Stimulated activated CD8-positive, alpha-beta memory T cell treated with anti-CD3 and anti-CD28 coated beads, Interleukin-15, amount 100 ng/mL, for 4 hours (primary cell): ENCODE results near the gene GJA9.
"Not testable (repeated sequence)": the region's sequence is repeated elsewhere in the genome, so short reads cannot be mapped to it uniquely, and the experiment has no call there.

Experiments
- DNase-seq, 2 donors: peaks; one replicate each; pipeline ENCODE4 v3.0.0-alpha.2; 2020; ENCODE audit warnings: low read depth in 2 of 2

The GJA9 gene

DNA sequence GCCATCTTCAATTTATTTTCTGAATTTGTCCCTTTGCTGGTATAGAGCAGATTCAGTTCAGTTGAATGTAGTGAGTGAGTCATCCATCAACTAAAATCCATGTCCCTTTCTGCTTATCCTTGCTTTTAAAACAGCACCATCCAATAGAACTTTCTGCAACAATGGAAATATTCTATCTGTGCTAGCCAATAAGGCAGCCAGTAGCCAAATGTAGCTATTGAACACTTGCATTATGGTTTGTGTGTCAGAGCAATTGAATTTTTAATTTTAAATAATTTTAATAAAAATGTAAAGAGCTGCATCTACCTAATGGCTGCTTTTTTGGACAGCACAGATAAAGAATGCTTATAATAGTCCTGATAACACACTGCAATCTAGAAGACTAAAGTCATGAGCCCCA, at the start of gene GJA9:
Gene GJA9 (minus strand): TSS at position 101 of the 400 bp plus-strand sequence. CDS start 5,489 bp downstream, outside the sequence.
- DNase-seq: no peak

DNA sequence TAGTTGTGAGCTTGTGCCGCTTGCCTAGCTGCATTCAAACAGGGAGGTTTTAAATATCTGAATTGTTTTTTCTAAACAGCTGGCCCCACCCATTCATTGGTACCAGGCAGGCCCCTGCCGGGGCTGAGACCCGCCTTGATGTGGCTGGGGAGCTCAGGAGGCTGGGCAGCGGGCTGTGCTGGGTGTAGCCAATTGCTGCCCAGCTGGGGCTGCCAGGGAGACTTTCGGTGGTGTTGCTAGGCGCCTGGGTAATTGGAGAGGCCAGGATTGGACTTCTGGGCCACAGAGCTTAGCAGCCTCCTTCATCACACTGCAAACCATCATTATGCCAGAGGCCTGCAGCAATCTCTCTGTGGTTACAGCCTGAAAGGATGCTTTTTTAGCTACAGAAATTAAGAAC, 48.1 kb upstream of the GJA9 start:
- no peak for DNase-seq

GRCh38 chr1:38929054-38929453, 47.7 kb upstream of the GJA9 start:
- no peak for DNase-seq

GRCh38 chr1:38926091-38926490, 44.7 kb upstream of the GJA9 start:
- DNase-seq: no peak

DNA sequence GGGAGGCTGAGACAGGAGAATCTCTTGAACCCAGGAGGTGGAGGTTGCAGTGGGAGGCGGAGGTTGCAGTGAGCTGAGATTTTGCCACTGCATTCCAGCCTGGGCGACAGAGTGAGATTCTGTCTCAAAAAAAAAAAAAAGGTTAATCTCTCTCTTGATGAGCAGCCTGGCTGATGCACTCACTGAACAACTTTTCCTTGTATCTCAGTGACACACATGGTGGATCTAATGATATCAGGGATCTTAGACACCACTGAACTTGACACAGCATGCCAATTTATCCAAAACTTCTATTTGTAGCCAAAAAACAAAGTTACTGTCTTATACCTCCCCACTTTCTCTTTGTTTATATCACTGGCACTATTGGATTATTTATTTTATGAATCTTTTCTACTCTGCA, 44.0 kb upstream of the GJA9 start:
- no peak for DNase-seq

- DNase-seq: no peak
Measured at GRCh38 chr1:38923607-38924006, 42.2 kb upstream of the GJA9 start.

- DNase-seq: no peak
Measured at GRCh38 chr1:38919130-38919529, 37.7 kb upstream of the GJA9 start.

- no peak for DNase-seq
Measured at GRCh38 chr1:38918568-38918967, 37.2 kb upstream of the GJA9 start.

GRCh38 chr1:38917772-38918171, 36.4 kb upstream of the GJA9 start:
- no peak for DNase-seq

GRCh38 chr1:38917337-38917736, 36.0 kb upstream of the GJA9 start:
- no peak for DNase-seq

- DNase-seq: no peak
Measured at GRCh38 chr1:38915352-38915948, 34.1 kb upstream of the GJA9 start.

DNA sequence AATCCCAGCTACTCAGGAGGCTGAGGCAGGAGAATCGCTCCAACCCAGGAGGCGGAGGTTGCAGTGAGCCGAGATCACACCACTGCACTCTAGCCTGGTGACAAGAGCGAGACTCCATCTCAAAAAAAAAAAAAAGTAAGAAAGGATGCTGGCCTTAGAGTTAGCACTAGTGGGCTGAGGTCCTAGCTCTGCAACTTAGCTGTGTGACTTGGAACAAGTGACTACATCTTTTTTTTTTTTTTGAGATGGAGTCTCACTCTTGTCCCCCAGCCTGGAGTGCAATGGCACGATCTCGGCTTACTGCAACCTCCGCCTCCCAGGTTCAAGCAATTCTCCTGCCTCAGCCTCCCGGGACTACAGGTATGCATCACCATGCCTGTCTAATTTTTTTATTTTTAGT, 33.5 kb upstream of the GJA9 start:
- DNase-seq: not testable (repeated sequence)

- no peak for DNase-seq
Measured at GRCh38 chr1:38908821-38909220, 27.4 kb upstream of the GJA9 start.

DNA sequence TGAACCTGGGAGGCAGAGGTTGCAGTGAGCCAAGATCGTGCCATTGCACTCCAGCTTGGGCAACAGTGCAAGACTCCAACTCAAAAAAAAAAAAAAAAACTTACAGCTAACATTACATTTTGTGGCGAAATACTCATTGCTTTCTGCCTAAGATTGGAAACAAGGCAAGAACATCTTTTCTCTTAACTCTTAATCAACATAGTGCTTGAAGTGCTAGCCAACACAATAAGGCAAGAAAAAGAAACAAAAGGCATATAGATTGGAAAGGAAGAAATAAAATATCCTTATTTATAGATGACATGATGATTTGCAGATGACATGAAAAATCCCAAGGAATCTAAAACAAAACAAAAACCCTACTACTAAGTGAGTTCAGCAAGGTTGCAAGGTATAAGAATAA, 24.6 kb upstream of the GJA9 start:
- DNase-seq: no peak

DNA sequence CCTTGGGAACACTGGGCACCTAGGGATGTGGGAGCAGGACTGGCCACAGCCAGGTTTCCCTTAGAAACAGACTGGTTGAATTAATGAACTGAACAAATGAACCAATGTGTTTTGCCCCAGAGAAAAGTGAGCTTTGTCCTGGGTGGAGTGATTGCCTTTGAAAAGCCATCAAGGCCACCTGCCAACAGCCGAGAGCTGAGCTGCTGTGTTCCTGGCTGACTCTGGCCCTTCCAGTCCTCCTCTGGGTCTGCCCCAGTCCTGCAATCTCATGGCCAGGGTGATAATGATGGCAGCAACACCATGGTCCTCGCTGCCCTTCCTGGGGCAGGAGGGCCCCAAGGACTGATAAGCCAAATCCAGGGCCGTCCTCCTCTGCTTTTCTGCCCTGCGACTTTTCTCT, 18.2 kb upstream of the GJA9 start:
- DNase-seq: no peak

- DNase-seq: no peak
Measured at GRCh38 chr1:38898653-38899230, 17.4 kb upstream of the GJA9 start.

DNA sequence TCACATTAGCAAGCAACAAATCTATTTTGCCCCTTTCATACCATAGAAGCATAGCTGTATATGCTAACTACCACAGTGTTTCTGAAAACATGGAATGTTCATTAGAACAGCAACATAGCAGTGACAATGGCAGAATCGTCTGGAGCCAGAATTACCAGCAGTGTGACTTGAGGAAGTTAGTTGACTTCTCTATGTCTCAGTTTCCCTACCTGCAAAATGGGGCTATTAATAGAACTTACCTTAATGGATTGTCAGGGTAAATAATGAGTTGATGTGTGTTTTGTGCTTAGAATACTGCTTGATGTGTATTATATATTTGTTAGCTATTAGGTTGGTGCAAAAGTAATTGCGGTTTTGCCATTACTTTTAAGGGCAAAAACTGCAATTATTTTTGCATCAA, 14.8 kb upstream of the GJA9 start:
- no peak for DNase-seq

DNA sequence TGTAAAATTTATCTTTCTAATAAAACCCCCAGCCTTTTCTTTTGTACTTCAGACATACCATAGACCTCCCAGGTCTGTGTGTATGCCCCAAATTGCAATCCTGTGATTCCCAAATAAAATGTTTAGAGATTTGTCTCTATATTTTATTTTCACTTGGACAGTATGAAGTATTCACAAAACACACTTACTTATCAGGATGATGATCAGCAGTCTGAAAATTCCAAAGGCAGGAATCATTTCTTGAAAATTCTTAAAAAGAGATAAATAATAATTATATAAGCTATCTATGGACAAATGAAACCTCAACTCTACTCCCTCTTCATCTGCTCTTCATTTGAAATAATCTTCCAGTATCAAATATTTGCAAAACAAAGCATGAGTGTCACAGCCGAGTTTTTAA, 11.6 kb upstream of the GJA9 start:
- no peak for DNase-seq

DNA sequence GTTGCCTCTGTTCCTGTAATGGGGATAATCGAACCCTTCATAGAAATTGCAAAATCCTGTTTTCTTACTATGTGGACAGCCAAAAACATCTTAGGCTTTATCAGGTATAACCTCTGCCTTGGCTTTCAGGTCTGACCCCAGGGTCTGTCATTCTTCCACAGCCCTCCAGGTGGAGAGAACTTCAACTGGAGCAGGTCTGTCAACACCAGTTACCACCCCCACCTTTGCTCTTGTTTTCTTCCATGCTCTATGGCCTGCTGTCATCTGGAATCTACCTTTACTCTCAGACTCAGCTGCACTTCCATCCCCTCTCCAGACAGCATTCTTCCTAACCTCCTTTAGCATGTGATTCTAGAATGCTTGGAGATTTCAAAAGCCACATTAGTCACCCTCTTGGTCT, 10.4 kb upstream of the GJA9 start:
- no peak for DNase-seq

- no peak for DNase-seq
Measured at GRCh38 chr1:38889589-38889988, 8.2 kb upstream of the GJA9 start.

- no peak for DNase-seq
Measured at GRCh38 chr1:38888423-38889333, 7.3 kb upstream of the GJA9 start.

GRCh38 chr1:38885092-38885491, 3.7 kb upstream of the GJA9 start:
- no peak for DNase-seq

DNA sequence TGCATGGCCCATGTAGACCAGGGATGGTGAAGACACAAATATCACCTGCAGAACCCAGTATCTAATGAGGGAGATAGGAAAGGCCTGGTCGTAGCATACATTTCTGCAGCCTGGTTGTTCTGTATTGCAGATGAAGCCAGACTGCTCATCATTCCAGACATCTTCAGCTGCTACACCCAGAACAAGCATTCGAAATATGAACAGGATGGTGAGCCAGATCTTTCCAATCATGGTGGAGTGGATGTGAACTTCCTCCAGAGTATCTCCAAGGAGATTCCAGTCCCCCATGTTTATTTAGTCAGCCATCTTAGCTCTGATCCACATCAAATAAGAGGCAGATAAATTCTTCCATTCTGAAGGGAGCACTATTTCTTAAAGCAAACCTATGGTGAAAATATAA, 5.6 kb downstream of the GJA9 start:
- no peak for DNase-seq
